ENCODE measurements around the gene REELD1. TPM values are rescaled to one million over a fixed set of nuclear protein-coding genes. Genes with fewer than 3 reads are reported as not detected.

REELD1 gene
- total RNA-seq, 1 experiment from 2014 or later: 0.25 TPM

- RAD21 ChIA-PET (ENCODE audit: low non-redundant PET in 1 of 2, low total read pairs in 2 of 2, uncharacterized antibody in 2 of 2, unreplicated experiment in 2 of 2): no interaction called here
- Histone ChIP-seq H3K36me3 (ENCODE audit: control insufficient read depth in 1 of 2, insufficient read depth in 2 of 2, low read length in 2 of 2) (peaks cover 13 to 18% of the 10 kb centered on the region in 2 experiments; a peak in 2 of 4 replicates), H3K27ac (ENCODE audit: low read depth, low read length) (no peak overlapping the region), H3K27me3 (ENCODE audit: insufficient read depth, low read length) (no peaks in the 10 kb centered on the region), H3K4me2 (ENCODE audit: low read length) (no peak overlapping the region), H2AFZ (ENCODE audit: low read depth, low read length, poor library complexity, severe bottlenecking) (no peak overlapping the region), H3K9me3 (ENCODE audit: control insufficient read depth in 1 of 2, insufficient read depth in 1 of 2, low read depth in 1 of 2, low read length in 2 of 2) (no peaks in the 10 kb centered on the region), H3K9me2 (ENCODE audit: insufficient read depth) (no peaks in the 10 kb centered on the region), H3K9ac (ENCODE audit: low read length) (no peak overlapping the region), H3K79me2 (ENCODE audit: insufficient read depth, low read length) (no peaks in the 10 kb centered on the region), H4K20me1 (ENCODE audit: insufficient read depth) (no peaks in the 10 kb centered on the region), H3K4me1 (ENCODE audit: control insufficient read depth in 1 of 2, insufficient read depth in 2 of 2, low read length in 2 of 2) (peaks cover 0 to 6% of the 10 kb centered on the region in 2 experiments; a peak in 1 of 4 replicates), H3K4me3 (replicated peaks in 1 of 2; ENCODE audit: low read depth in 1 of 2, low read length in 2 of 2) (no peak overlapping the region)
- CTCF ChIA-PET: no interaction called here
- POLR2A ChIA-PET: interaction anchor here (1.5 kb wide), 1 partner anchor 9 kb away, joined by 3 read pairs; no protein-coding TSS in a partner anchor
- ATAC-seq (no peak), DNase-seq (ENCODE audit: low read depth, low spot score) (no peak)
- no peak for TF ChIP-seq JUND (IDR thresholded peaks at IDR 0.05)
- no peak for TF ChIP-seq ZBTB33 (IDR thresholded peaks at IDR 0.05; ENCODE audit: extremely low read depth, insufficient replicate concordance, low read length)
- no peak for TF ChIP-seq EZH2phosphoT487 (IDR thresholded peaks at IDR 0.05; ENCODE audit: borderline replicate concordance)
- TF ChIP-seq ELF1 (IDR thresholded peaks at IDR 0.05; ENCODE audit: borderline replicate concordance, low read depth): no peak
- no peak for TF ChIP-seq ZNF274 (IDR thresholded peaks at IDR 0.05; ENCODE audit: low read depth, low read length)
- no peak for TF ChIP-seq YY1 (IDR thresholded peaks at IDR 0.05; ENCODE audit: extremely low read depth, insufficient replicate concordance, low read depth, low read length)
- TF ChIP-seq CEBPB (IDR thresholded peaks at IDR 0.05; ENCODE audit: low read depth): no peak
- TF ChIP-seq SP1 (IDR thresholded peaks at IDR 0.05; ENCODE audit: low read depth): no peak
- no peak for TF ChIP-seq SRF (IDR thresholded peaks at IDR 0.05; ENCODE audit: low read depth)
- TF ChIP-seq POLR2AphosphoS5 (IDR thresholded peaks at IDR 0.05; ENCODE audit: low read depth, low read length): no peak
- no peak for TF ChIP-seq FOSL1 (IDR thresholded peaks at IDR 0.05; ENCODE audit: low read depth)
- TF ChIP-seq MAX (IDR thresholded peaks at IDR 0.05): no peak
- TF ChIP-seq TCF7L2 (IDR thresholded peaks at IDR 0.05; ENCODE audit: borderline replicate concordance, extremely low read depth, insufficient read depth, insufficient read length): no peak
- TF ChIP-seq REST (IDR thresholded peaks at IDR 0.05; ENCODE audit: low read depth): no peak
- intact Hi-C loops (cut with micrococcal nuclease): no loop called here
- no TSS peak for BruUV-seq (replicated peaks)
Observed at GRCh38 chr4:146194212-146194611, 20.1 kb upstream of the REELD1 start.

Data from HCT116 (cell line).